NB4 (cell line): ENCODE data around the gene FERMT3.

Experiments
- MAX ChIP-seq: IDR thresholded peaks from 2 replicates; pipeline ENCODE4 v1.6.1; 2011; ENCODE audit warnings: low read depth, low read length
- MYC ChIP-seq: IDR thresholded peaks from 2 replicates; pipeline ENCODE4 v1.6.1; 2011; ENCODE audit warnings: low read depth, low read length
- POLR2A ChIP-seq: IDR thresholded peaks from 2 replicates; pipeline ENCODE4 v1.6.1; 2011; ENCODE audit warnings: mild to moderate bottlenecking; ENCODE audit not compliant: insufficient read length; ENCODE audit errors: extremely low read depth
- TF ChIP-seq, protein P1 (sequence below): IDR thresholded peaks from one replicate; pipeline ENCODE4 v1.5.1; 2012; ENCODE audit warnings: low read depth, low read length

GRCh38 chr11:64219354-64219684 is 12.8 kb downstream of the FERMT3 start:
- TF ChIP-seq, protein P1, sequence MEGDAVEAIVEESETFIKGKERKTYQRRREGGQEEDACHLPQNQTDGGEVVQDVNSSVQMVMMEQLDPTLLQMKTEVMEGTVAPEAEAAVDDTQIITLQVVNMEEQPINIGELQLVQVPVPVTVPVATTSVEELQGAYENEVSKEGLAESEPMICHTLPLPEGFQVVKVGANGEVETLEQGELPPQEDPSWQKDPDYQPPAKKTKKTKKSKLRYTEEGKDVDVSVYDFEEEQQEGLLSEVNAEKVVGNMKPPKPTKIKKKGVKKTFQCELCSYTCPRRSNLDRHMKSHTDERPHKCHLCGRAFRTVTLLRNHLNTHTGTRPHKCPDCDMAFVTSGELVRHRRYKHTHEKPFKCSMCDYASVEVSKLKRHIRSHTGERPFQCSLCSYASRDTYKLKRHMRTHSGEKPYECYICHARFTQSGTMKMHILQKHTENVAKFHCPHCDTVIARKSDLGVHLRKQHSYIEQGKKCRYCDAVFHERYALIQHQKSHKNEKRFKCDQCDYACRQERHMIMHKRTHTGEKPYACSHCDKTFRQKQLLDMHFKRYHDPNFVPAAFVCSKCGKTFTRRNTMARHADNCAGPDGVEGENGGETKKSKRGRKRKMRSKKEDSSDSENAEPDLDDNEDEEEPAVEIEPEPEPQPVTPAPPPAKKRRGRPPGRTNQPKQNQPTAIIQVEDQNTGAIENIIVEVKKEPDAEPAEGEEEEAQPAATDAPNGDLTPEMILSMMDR, result no peak
- TF ChIP-seq MAX (no peak), POLR2A (no peak), MYC (no peak)
